ENCODE data around the gene DHRSX.
"Not testable (repeated sequence)": the region's sequence is repeated elsewhere in the genome, so short reads cannot be mapped to it uniquely, and the experiment has no call there.

Gene DHRSX

GRCh38 chrX:2419418-2419817 is 81.4 kb downstream of the DHRSX start:
- not testable (repeated sequence) for DNase-seq

DNA sequence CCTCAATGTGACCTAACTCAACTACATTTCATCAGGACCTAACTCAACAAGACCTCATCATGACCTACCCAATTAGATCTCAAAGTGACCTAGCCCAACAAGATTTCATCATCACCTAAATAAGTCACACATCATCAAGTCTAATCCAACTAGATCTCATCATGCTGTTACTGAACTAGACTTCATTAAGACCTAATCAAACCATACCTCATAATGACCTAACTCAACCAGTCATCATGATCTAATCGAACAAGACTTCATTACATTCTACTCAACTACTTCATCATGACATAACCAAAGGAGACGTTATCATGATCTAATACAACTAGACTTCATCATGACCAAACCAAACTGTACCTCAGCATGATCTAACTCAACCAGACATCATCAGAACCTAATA is 82.8 kb downstream of the DHRSX start:
- DNase-seq: no peak

GRCh38 chrX:2416851-2417604 is 83.7 kb downstream of the DHRSX start:
- DNase-seq: no peak

GRCh38 chrX:2414384-2414783 is 86.4 kb downstream of the DHRSX start:
- no peak for DNase-seq

DNA sequence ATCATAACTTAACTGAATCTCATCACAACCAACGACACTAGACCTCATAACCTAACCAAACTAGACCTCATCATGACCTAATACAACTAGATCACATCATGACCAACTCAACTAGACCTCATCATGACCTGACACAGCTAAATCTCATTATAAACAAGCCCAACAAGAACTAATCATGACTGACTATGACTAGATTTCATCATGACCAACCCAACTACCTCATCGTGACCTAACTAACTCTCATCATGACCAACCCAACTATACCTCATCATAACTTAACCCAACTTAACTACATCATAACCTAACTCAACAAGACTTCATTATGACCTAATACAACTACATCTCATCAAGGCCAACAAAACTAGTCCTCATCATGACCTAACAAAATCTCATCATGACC is 86.8 kb downstream of the DHRSX start:
- no peak for DNase-seq

DNA sequence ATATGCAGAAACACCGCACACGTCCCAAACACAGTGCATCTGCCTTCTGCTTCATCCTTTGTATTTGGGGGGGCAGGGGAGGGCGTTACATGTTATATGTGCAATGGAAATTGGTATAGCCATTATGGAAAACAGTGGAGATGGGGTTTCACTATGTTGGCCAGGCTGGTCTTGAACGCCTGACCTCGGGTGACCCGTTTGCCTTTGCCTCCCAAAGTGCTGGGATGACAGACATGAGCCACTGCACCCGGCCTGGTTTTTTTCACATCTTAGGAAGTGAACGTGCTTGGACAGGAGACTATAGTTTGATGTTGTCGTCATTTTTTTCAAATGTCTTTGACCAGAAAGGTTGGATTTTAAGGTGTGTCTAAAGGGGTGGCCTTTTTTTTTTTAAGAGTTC is 88.6 kb downstream of the DHRSX start:
- no peak for DNase-seq

GRCh38 chrX:2410279-2411020 is 90.3 kb downstream of the DHRSX start:
- no peak for DNase-seq

- DNase-seq: no peak
These were observed 91.0 kb downstream of the DHRSX start for GRCh38 chrX:2409796-2410195.

DNA sequence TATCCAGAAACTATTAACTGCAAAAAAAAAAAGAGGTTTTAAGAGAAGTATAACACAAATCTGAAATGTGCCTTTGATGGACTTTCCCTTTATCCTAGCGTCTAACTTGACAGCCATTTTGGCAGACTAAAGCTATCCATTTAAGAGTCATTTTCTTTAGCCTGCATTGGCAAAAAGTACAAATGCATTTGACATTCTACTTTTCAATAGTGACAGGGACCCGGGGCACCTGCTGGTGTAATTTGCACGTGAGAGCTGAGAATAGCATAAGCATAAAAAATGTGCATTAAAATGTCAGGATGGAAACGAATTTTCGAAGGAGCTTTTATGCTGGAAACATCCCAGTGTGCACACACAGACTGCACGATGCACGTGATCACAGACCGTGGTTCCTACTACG is 91.9 kb downstream of the DHRSX start:
- no peak for DNase-seq

GRCh38 chrX:2406891-2407518 is 93.8 kb downstream of the DHRSX start:
- no peak for DNase-seq

GRCh38 chrX:2404776-2405175 is 96.0 kb downstream of the DHRSX start:
- DNase-seq: no peak

- no peak for DNase-seq
These were observed 98.5 kb downstream of the DHRSX start for GRCh38 chrX:2402361-2402690.

DNA sequence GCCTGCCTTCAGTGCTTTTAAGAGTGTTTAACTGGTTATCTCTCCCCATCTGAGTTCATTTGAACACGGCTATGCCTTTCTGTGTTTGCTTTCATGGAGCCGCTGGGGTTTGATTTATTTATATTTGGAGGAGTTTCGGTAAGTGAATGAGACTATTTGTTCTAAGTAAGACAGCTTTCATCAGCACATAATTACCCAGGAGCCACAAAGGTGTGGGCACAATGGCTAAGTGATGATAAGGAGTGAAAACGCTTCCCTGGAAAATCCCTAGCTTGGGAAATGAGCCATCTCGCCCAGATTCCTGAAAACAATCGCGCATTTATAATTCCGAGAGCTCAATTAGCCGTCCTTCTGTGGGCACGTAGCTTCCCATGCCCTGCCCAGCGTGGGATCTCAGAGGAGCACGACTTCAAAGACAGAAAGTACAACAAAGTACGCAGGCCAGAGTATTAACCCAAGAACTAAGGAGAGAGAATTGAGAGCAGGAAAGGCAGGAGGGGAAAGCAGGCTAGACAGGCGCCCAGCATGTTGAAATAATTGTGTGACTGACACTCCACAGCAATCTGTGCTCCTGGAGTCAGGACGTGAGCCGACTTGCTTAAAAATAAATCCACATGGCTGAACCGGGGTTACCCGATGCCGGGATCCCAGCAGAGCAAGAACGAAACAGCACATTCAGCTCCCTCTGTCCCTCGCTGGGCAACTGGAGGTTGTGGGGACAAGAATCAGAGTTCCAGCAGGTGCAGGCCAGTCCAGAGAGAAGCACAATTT is 99.0 kb downstream of the DHRSX start:
- DNase-seq: no peak

DNA sequence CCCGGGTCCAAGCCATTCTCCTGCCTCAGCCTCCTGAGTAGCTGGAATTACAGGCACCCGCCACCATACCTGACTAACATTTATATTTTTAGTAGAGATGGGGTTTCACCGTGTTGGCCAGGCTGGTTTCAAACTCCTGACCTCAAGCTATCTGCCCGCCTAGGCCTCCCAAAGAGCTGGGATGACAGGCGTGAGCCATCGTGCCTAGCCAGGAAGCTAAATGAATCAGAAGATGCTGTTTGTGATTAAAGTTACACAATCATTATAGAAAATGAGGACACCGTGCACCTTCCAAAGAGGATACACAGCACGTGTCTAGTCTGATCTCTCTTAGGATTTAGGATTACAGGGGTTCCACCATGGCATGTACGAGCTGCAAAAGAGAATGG is 99.6 kb downstream of the DHRSX start:
- no peak for DNase-seq

DNA sequence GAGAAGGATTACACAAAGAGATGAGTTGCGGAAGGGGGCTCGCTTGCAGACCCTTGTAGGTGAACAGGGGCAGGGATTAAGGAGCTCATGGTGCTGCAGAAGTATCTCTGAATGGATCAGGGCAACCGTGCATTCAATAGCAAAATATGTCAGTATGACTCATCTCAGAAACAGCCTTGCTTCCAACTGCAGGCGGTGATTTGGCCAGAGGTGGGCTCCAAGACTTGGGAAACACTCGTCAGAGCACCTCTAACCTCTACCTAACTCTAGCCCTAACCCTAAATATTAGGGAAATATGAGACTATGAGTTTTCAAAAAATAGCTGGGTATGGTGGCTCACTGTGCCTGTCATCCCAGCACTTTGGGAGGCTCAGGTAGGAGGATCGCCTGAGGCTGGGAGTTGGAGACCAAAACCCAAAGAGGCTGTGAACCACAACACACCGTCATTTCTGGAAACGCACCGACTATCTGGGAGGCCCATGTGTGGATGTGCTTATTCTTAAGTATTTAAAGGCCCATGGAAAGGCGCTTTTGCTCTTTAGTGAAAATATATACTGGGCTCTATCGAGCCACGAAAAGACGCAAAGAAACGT is 102.6 kb downstream of the DHRSX start:
- DNase-seq: no peak

DNA sequence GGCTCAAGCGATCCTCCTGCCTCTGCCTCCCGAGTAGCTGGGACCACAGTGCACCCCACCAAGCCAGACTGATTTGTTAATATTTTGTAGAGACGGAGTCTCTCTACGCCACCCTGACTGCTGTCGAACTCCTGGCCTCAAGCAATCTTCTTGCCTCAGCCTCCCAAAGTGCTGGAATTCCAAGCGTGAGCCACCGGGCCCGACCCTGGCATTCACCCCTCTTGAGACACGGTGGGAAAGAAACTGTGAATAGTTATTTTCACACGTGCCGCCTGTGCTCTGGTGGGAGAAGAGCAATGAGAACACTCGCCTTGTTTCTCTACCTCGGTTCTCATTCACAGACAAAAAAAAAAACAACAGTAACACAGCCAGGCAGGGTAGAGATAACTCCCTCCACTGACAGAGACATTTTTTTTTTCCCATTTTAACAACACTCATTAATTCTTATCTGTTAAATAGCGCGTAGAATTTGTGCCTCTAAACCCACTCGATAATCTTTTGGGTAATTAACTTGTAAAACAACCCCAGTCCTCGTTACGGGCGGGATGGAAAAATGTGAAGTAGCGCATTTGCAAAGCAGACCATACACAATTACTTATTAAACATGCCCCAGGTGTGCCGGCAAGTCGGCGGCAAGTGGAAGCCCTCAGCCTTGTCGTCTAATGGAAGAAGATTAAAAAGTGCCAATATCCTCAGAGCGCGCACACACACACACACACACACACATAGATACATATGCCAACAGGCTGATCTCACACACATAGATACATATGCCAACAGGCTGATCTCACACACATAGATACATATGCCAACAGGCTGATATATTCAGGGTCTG is 103.3 kb downstream of the DHRSX start:
- DNase-seq: no peak

DNA sequence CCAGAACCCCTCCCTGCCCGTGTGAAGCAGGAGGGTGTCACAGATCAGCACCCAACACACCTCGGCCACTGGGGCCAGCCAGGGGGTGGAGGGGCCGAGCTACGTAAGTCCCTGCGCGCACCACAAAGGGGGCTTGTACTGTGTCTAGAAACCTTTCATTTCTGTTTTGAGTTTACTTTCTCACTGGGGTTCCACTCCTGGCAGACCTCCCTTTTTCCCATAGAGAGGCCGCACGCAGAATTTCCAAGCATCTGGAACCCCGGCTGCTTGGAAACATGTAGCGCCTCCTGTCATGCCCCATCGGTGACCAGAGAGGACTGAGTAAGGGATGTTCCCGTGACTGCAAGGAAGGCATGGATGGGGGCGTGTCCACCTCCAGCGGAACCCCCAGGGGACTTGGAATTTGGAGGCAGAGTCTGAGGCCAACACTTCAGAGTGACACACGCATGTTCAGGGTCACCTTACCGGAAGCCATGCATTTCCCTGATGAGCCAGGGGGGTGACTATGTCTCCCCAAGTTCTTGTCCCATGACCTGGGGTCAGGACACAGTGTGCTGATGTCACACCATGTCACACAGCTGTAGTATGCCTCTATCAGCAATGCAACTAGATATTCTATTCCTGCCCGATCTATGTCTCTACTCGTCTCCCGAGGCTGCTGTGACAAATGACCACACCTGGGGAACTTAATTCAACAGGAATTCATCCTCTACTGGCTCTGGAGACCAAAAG is 105.3 kb downstream of the DHRSX start:
- DNase-seq: no peak

GRCh38 chrX:2391869-2392606 is 108.7 kb downstream of the DHRSX start:
- DNase-seq: no peak

GRCh38 chrX:2390754-2391153 is 110.0 kb downstream of the DHRSX start:
- no peak for DNase-seq

GRCh38 chrX:2389731-2390130 is 111.0 kb downstream of the DHRSX start:
- not testable (repeated sequence) for DNase-seq

GRCh38 chrX:2389324-2389723 is 111.5 kb downstream of the DHRSX start:
- no peak for DNase-seq

Measured in RPMI8226 (cell line).